Progenitor cell of endocrine pancreas (in vitro differentiated cells): ENCODE data around the gene TRIM3. TPM values are rescaled to one million over a fixed set of nuclear protein-coding genes. Genes with fewer than 3 reads are reported as not detected.

ENCODE experiments used
- DNase-seq: peaks from one replicate; pipeline ENCODE4 v3.0.0; 2021; ENCODE audit warnings: low spot score; ENCODE audit not compliant: unreplicated experiment
- H3K27ac Mint-ChIP-seq: 2 replicates; pipeline ENCODE4 v1.8.0; 2021; ENCODE audit warnings: mild to moderate bottlenecking, moderate library complexity, mixed read lengths
- H3K27me3 Mint-ChIP-seq: 2 replicates; pipeline ENCODE4 v1.8.0; 2021; ENCODE audit warnings: mixed read lengths
- H3K36me3 Mint-ChIP-seq: 2 replicates; pipeline ENCODE4 v1.8.0; 2022; ENCODE audit warnings: mixed read lengths; ENCODE audit not compliant: insufficient read depth
- H3K4me1 Mint-ChIP-seq: 2 replicates; pipeline ENCODE4 v1.8.0; 2021; ENCODE audit warnings: low read depth, mixed read lengths
- H3K4me3 Mint-ChIP-seq: 2 replicates; pipeline ENCODE4 v1.8.0; 2021; ENCODE audit warnings: low read depth, mild to moderate bottlenecking, moderate library complexity, mixed read lengths
- H3K9me3 Mint-ChIP-seq: 2 replicates; pipeline ENCODE4 v1.8.0; 2021; ENCODE audit warnings: low read depth, mixed read lengths
- total RNA-seq: library from RNA; stranded (reverse); gene quantifications from 2 replicates; pipeline ENCODE4 v1.2.1, GENCODE V29; 2021
- TF ChIP-seq, protein P1 (sequence below): fragments of 200-600 bp; sonication (generic); IDR thresholded peaks from one replicate; pipeline ENCODE4 v1.5.0; 2021; ENCODE audit warnings: antibody characterized with exemption, mild to moderate bottlenecking; ENCODE audit not compliant: unreplicated experiment

Gene TRIM3
- total RNA-seq, 1 donor from 2014 or later, result 22.6 TPM

DNA sequence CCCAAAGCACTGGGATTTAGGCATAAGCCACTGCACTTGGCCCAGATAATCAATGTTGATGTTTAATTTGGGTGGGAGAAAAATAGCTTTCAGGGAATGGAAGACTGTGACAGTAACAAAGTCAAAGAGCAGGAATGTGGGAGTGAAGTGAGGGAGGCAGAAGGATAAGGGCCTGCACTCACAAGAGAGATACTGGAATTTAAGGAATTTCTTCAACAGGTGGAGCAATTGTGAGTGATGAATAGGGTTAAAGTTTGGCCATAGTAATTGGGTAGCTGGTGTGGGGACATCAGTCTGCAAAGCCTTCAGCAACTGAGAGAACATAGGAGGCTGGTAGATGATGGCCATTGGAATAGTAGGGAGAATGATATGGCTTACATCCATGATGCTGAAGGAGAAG, 46.2 kb downstream of the TRIM3 start:
- DNase-seq, result no peak
- H3K4me1 Mint-ChIP-seq, result no peaks in the 10 kb centered on the region
- H3K9me3 Mint-ChIP-seq, result no peaks in the 10 kb centered on the region
- no peaks in the 10 kb centered on the region for H3K36me3 Mint-ChIP-seq
- no peak overlapping the region for H3K27ac Mint-ChIP-seq
- TF ChIP-seq, protein P1, sequence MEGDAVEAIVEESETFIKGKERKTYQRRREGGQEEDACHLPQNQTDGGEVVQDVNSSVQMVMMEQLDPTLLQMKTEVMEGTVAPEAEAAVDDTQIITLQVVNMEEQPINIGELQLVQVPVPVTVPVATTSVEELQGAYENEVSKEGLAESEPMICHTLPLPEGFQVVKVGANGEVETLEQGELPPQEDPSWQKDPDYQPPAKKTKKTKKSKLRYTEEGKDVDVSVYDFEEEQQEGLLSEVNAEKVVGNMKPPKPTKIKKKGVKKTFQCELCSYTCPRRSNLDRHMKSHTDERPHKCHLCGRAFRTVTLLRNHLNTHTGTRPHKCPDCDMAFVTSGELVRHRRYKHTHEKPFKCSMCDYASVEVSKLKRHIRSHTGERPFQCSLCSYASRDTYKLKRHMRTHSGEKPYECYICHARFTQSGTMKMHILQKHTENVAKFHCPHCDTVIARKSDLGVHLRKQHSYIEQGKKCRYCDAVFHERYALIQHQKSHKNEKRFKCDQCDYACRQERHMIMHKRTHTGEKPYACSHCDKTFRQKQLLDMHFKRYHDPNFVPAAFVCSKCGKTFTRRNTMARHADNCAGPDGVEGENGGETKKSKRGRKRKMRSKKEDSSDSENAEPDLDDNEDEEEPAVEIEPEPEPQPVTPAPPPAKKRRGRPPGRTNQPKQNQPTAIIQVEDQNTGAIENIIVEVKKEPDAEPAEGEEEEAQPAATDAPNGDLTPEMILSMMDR, result no peak
- H3K4me3 Mint-ChIP-seq, result no peak overlapping the region
- H3K27me3 Mint-ChIP-seq, result peaks cover 62% of the 10 kb centered on the region

DNA sequence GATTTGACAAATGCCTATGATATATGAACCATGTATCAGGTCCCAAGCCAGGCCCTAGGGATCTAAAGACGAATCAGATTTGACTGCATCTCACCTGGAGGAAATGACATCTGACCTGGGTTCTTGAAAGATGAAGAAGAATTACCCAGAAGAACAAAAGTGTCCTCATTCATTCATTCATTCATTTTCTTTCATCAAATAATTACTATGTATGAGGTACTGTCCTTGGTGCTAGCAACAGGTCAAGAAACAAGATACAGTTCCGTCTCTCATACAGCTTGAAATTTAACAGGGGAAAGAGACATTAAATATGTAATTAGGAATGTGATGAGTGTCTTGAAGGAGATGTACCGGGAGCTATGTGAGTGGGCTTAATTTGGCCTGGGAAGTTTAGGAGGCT, 53.1 kb downstream of the TRIM3 start:
- TF ChIP-seq, protein P1, result no peak
- Mint-ChIP-seq H3K27me3 (peaks cover 36% of the 10 kb centered on the region), H3K9me3 (no peaks in the 10 kb centered on the region), H3K27ac (no peak overlapping the region), H3K36me3 (no peaks in the 10 kb centered on the region), H3K4me1 (peaks cover 2% of the 10 kb centered on the region), H3K4me3 (no peak overlapping the region)
- DNase-seq, result no peak

DNA sequence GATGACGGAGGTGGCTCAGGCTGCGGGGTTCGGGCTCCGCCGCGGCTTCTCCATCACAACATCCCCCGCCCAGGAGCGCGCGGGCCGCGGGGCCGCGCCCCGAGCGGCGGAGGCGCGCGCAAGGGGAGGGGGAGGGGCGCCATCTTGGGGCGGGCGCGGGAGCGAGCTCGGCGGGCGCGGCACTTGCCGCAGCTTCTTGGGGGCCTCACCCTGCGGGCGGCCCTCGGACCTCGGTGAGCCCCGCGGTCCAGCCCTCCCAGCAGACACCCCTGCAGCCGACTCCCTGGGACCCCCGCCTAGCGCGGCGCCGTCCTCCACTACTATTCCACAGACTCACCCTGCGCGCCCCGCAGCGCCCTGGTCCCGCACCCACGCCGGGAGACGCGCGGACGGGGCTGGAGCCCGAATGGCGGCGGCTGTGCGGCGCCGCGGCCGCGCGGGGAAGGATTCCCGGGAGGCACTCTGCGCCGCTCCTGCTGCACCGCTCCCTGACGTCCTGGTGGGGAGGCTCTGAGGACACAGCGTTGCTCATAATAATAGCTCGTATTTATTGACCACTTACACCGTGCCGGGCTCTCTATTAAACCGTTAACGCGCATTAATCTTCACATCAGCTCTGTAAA, 54.6 kb downstream of the TRIM3 start, which contains the start of gene APBB1:
TSS of gene APBB1 (minus strand) at position 86 of the 623 bp plus-strand sequence. CDS start 7,747 bp downstream, outside the sequence.
- TF ChIP-seq, protein P1, result peak; percentile 31
- Mint-ChIP-seq H3K36me3 (no peaks in the 10 kb centered on the region), H3K27ac (peak within 1 kb of the TSS; percentile 76), H3K4me3 (peak within 1 kb of the TSS; percentile 78), H3K27me3 (peaks cover 26% of the 10 kb centered on the region), H3K4me1 (peaks cover 2% of the 10 kb centered on the region), H3K9me3 (no peaks in the 10 kb centered on the region)
- peak; percentile 55 for DNase-seq

DNA sequence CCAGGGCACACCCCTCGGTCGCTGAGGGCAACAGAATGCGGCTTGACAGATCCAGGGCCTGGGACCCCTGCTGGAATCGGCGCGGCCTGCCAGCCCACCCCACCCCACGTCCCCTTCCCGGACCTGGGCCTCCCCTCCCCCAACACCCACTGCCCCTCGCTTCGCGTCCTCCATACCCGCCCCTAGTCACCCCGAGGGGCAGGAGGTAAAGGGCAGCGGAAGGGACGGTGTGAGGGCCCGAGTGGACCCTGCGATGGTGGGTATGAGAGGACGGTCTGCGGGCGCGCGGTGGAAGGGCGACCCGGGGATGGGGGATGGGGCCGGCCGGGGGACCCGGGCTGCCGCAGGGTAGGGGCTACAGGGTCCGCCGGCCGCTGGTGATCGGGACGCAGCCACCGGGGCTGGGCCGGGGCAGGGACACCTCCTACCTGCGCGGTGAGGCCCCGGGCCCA, 55.2 kb downstream of the TRIM3 start:
- Mint-ChIP-seq H3K4me3 (no peak overlapping the region), H3K27me3 (peaks cover 22% of the 10 kb centered on the region), H3K27ac (no peak overlapping the region), H3K36me3 (no peaks in the 10 kb centered on the region), H3K9me3 (no peaks in the 10 kb centered on the region), H3K4me1 (peaks cover 2% of the 10 kb centered on the region)
- TF ChIP-seq, protein P1, result no peak
- DNase-seq, result peak; percentile 41

DNA sequence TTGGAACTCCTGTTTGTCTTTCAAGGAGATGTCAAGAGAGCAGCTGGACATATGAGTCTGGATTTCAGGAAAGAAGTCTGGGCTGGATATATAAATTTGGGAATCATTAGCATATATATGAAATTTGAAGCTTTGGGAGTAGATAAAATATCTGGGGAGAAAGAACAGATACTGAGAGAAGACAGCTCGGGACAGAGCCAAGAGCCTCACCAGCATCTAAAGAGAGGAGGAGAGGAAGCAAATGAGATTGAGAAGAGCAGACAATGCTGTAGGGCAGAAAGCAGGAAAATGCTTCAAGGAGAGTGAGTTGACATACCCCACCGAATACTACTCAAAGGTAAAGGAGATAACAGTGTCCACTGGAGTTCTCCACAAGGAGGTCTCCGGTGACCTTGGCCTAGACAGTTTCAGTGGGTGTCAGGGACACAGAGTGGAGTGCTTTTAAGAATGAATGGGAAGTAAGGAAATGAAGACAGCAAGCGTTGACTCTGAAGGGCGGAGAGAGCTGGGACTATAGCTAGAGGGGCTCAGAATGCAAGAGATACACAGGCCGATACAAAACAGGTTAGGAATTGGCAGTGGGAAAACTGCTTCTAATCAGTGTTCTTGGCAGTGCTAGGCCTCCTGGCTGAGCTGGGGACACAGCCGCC, 55.7 kb downstream of the TRIM3 start:
- Mint-ChIP-seq H3K27ac (no peak overlapping the region), H3K36me3 (no peaks in the 10 kb centered on the region), H3K27me3 (peaks cover 19% of the 10 kb centered on the region), H3K4me1 (peaks cover 5% of the 10 kb centered on the region), H3K4me3 (no peak overlapping the region), H3K9me3 (no peaks in the 10 kb centered on the region)
- no peak for DNase-seq
- TF ChIP-seq, protein P1, result peak; percentile 18
